SK-N-SH treated with all-trans-retinoic acid at 6 μM for 48 hours (cell line): Measurements from ENCODE around the gene STX3.

Experiments
- ATAC-seq: fragments of 200-7000 bp; cut with Tn5 transposase; 3 replicates; pipeline ENCODE4 v1.9.1; 2020; ENCODE audit warnings: mild to moderate bottlenecking, moderate library complexity
- ARNTL ChIP-seq: fragments of 450-650 bp; formaldehyde crosslinking; IDR thresholded peaks from 2 replicates; pipeline ENCODE4 v1.5.0; 2020; ENCODE audit warnings: low read depth, mild to moderate bottlenecking, moderate library complexity, borderline replicate concordance
- BACH2 ChIP-seq: fragments of 250-450 bp; sonication (Bioruptor Pico); IDR thresholded peaks from 2 replicates; pipeline ENCODE4 v1.9.0; 2021; ENCODE audit warnings: mild to moderate bottlenecking, borderline replicate concordance
- CSDC2 ChIP-seq: fragments of 250-450 bp; sonication (Bioruptor Pico); IDR thresholded peaks from 2 replicates; pipeline ENCODE4 v1.5.0; 2020; ENCODE audit warnings: mild to moderate bottlenecking, moderate library complexity
- ESRRG ChIP-seq: fragments of 250-450 bp; sonication (Bioruptor Pico); IDR thresholded peaks from 2 replicates; pipeline ENCODE4 v1.6.1; 2021; ENCODE audit warnings: mild to moderate bottlenecking
- GLIS3 ChIP-seq: fragments of 250-450 bp; sonication (Bioruptor Pico); IDR thresholded peaks from 2 replicates; pipeline ENCODE4 v1.5.0; 2020; ENCODE audit warnings: mild to moderate bottlenecking, moderate library complexity
- ISL1 ChIP-seq: fragments of 250-450 bp; sonication (Bioruptor Pico); IDR thresholded peaks from 2 replicates; pipeline ENCODE4 v2.1.2; 2022; ENCODE audit warnings: mild to moderate bottlenecking, moderate library complexity
- PPARA ChIP-seq: fragments of 250-450 bp; sonication (Bioruptor Pico); IDR thresholded peaks from 2 replicates; pipeline ENCODE4 v1.5.0; 2020; ENCODE audit warnings: mild to moderate bottlenecking, borderline replicate concordance
- RARB ChIP-seq: fragments of 250-450 bp; sonication (Bioruptor Pico); IDR thresholded peaks from 2 replicates; pipeline ENCODE4 v1.8.0; 2021; ENCODE audit warnings: mild to moderate bottlenecking, moderate library complexity
- TCF4 ChIP-seq: fragments of 250-450 bp; sonication (Bioruptor Pico); IDR thresholded peaks from 2 replicates; pipeline ENCODE4 v1.8.0; 2021; ENCODE audit warnings: mild to moderate bottlenecking, moderate library complexity, borderline replicate concordance
- TOX ChIP-seq: fragments of 250-450 bp; sonication (Bioruptor Pico); IDR thresholded peaks from 2 replicates; pipeline ENCODE4 v1.8.0; 2021; ENCODE audit warnings: mild to moderate bottlenecking, moderate library complexity, borderline replicate concordance
- ZC3H10 ChIP-seq: fragments of 250-450 bp; sonication (Bioruptor Pico); IDR thresholded peaks from 2 replicates; pipeline ENCODE4 v1.5.1; 2021; ENCODE audit warnings: mild to moderate bottlenecking, moderate library complexity
- ZFP3 ChIP-seq: fragments of 250-450 bp; sonication (Bioruptor Pico); IDR thresholded peaks from 2 replicates; pipeline ENCODE4 v1.5.0; 2020; ENCODE audit warnings: mild to moderate bottlenecking, moderate library complexity
- ZFP30 ChIP-seq: fragments of 450-650 bp; formaldehyde crosslinking; IDR thresholded peaks from 2 replicates; pipeline ENCODE4 v1.5.0; 2022; ENCODE audit warnings: mild to moderate bottlenecking, moderate library complexity
- ZNF565 ChIP-seq: fragments of 450-650 bp; formaldehyde crosslinking; conservative IDR thresholded peaks from 2 replicates; pipeline ENCODE4 v1.5.0; 2020; ENCODE audit warnings: low read depth, mild to moderate bottlenecking, moderate library complexity
- ZNF70 ChIP-seq: fragments of 450-650 bp; formaldehyde crosslinking; IDR thresholded peaks from 2 replicates; pipeline ENCODE4 v1.5.0; 2020; ENCODE audit warnings: mild to moderate bottlenecking, moderate library complexity
- TF ChIP-seq, protein P1 (sequence below): fragments of 250-450 bp; sonication (Bioruptor Pico); IDR thresholded peaks from 2 replicates; pipeline ENCODE4 v1.8.0; 2021; ENCODE audit warnings: low read depth, mild to moderate bottlenecking, moderate library complexity, borderline replicate concordance
- TF ChIP-seq, protein P2 (sequence below): fragments of 250-450 bp; sonication (Bioruptor Pico); IDR thresholded peaks from 2 replicates; pipeline ENCODE4 v1.5.0; 2020; ENCODE audit warnings: mild to moderate bottlenecking, moderate library complexity
- TF ChIP-seq, protein P3 (sequence below): fragments of 250-450 bp; sonication (Bioruptor Pico); IDR thresholded peaks from 2 replicates; pipeline ENCODE4 v1.5.1; 2020; ENCODE audit warnings: low read depth, mild to moderate bottlenecking, moderate library complexity
- TF ChIP-seq, protein P4 (sequence below): fragments of 250-450 bp; sonication (Bioruptor Pico); IDR thresholded peaks from 2 replicates; pipeline ENCODE4 v1.8.0; 2020; ENCODE audit warnings: mild to moderate bottlenecking, moderate library complexity, borderline replicate concordance

Gene STX3

DNA sequence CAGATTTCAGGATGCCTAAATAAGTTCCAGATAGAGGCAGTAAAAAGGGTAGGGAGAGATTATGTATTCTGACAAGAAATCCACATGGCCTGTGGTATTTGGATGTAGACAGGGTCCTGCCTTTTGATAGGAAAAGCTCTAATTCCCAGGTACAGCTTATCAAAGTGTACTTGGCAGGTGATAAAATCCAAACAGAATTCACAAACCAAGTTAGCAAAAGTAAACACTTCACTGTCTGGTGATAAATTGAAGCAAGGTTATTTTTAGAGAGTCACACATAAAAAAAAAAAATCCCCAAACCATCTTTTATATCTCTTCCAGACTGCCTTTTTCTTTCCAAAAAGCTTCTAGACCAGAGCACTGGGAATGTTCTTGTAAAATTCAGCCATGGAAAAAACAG lies 84.4 kb downstream of the STX3 start:
- no peak for TF ChIP-seq ZNF70 (CRISPR knock-in tag)
- no peak for TF ChIP-seq GLIS3 (CRISPR knock-in tag)
- TF ChIP-seq CSDC2 (CRISPR knock-in tag), result no peak
- no peak for TF ChIP-seq ISL1 (CRISPR knock-in tag)
- TF ChIP-seq, protein P1, sequence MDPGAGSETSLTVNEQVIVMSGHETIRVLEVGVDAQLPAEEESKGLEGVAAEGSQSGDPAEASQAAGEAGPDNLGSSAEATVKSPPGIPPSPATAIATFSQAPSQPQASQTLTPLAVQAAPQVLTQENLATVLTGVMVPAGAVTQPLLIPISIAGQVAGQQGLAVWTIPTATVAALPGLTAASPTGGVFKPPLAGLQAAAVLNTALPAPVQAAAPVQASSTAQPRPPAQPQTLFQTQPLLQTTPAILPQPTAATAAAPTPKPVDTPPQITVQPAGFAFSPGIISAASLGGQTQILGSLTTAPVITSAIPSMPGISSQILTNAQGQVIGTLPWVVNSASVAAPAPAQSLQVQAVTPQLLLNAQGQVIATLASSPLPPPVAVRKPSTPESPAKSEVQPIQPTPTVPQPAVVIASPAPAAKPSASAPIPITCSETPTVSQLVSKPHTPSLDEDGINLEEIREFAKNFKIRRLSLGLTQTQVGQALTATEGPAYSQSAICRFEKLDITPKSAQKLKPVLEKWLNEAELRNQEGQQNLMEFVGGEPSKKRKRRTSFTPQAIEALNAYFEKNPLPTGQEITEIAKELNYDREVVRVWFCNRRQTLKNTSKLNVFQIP (CRISPR knock-in tag), result no peak
- TF ChIP-seq, protein P2, sequence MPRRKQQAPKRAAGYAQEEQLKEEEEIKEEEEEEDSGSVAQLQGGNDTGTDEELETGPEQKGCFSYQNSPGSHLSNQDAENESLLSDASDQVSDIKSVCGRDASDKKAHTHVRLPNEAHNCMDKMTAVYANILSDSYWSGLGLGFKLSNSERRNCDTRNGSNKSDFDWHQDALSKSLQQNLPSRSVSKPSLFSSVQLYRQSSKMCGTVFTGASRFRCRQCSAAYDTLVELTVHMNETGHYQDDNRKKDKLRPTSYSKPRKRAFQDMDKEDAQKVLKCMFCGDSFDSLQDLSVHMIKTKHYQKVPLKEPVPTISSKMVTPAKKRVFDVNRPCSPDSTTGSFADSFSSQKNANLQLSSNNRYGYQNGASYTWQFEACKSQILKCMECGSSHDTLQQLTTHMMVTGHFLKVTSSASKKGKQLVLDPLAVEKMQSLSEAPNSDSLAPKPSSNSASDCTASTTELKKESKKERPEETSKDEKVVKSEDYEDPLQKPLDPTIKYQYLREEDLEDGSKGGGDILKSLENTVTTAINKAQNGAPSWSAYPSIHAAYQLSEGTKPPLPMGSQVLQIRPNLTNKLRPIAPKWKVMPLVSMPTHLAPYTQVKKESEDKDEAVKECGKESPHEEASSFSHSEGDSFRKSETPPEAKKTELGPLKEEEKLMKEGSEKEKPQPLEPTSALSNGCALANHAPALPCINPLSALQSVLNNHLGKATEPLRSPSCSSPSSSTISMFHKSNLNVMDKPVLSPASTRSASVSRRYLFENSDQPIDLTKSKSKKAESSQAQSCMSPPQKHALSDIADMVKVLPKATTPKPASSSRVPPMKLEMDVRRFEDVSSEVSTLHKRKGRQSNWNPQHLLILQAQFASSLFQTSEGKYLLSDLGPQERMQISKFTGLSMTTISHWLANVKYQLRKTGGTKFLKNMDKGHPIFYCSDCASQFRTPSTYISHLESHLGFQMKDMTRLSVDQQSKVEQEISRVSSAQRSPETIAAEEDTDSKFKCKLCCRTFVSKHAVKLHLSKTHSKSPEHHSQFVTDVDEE (CRISPR knock-in tag), result no peak
- TF ChIP-seq BACH2, result no peak
- TF ChIP-seq ZFP3 (CRISPR knock-in tag), result no peak
- no peak for TF ChIP-seq PPARA (CRISPR knock-in tag)
- no peak for TF ChIP-seq ZC3H10 (CRISPR knock-in tag)
- TF ChIP-seq, protein P3, sequence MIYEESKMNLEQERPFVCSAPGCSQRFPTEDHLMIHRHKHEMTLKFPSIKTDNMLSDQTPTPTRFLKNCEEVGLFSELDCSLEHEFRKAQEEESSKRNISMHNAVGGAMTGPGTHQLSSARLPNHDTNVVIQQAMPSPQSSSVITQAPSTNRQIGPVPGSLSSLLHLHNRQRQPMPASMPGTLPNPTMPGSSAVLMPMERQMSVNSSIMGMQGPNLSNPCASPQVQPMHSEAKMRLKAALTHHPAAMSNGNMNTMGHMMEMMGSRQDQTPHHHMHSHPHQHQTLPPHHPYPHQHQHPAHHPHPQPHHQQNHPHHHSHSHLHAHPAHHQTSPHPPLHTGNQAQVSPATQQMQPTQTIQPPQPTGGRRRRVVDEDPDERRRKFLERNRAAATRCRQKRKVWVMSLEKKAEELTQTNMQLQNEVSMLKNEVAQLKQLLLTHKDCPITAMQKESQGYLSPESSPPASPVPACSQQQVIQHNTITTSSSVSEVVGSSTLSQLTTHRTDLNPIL, result no peak
- TF ChIP-seq TCF4 (CRISPR knock-in tag), result no peak
- no peak for TF ChIP-seq ZNF565 (CRISPR knock-in tag)
- TF ChIP-seq ESRRG (CRISPR knock-in tag), result no peak
- TF ChIP-seq RARB (CRISPR knock-in tag), result no peak
- TF ChIP-seq, protein P4, sequence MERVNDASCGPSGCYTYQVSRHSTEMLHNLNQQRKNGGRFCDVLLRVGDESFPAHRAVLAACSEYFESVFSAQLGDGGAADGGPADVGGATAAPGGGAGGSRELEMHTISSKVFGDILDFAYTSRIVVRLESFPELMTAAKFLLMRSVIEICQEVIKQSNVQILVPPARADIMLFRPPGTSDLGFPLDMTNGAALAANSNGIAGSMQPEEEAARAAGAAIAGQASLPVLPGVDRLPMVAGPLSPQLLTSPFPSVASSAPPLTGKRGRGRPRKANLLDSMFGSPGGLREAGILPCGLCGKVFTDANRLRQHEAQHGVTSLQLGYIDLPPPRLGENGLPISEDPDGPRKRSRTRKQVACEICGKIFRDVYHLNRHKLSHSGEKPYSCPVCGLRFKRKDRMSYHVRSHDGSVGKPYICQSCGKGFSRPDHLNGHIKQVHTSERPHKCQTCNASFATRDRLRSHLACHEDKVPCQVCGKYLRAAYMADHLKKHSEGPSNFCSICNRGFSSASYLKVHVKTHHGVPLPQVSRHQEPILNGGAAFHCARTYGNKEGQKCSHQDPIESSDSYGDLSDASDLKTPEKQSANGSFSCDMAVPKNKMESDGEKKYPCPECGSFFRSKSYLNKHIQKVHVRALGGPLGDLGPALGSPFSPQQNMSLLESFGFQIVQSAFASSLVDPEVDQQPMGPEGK (CRISPR knock-in tag), result no peak
- no peak for ATAC-seq

DNA sequence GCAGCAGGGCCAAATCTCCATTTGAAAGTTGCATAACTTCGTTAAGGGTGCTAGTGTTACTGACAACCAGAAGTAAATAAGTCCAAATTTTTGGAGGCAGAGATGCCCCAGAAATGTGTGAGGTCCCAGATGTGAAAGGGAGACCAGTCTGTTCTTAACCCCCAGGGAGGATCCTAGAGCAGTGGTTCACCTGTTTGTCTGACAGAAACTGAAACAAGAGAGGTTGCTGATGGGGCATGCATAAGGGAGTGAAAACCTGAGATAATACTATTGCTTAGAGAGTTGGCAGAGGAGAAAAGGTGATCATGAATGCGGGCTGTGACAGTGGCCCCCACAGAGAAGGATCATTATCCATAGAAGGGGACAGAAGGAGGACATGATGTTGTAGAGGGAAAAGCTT lies 86.3 kb downstream of the STX3 start:
- TF ChIP-seq ARNTL (CRISPR knock-in tag) (no peak), TCF4 (CRISPR knock-in tag) (no peak), TOX (CRISPR knock-in tag) (no peak), ISL1 (CRISPR knock-in tag) (no peak), ZNF70 (CRISPR knock-in tag) (no peak)
- TF ChIP-seq, protein P1 (CRISPR knock-in tag), result no peak

DNA sequence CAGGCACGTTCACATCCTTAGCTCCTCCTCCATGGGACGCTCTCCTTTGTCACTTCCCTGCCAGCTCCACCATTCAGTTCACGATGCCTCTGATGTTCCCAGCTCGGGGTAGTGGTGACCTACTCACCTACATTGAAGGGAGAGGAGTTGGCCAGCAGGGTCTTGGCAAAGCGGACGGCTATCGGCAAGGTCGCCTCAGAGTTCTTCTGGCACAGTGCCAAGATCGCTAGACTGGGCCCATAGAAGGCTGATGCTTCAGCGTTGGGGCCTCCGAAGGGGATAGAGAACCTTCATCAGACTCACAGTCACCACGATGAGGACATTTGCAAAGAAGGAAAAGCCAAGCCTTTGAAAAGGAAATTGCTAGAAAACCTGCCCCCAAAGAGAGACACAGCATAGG lies 87.1 kb downstream of the STX3 start:
- ATAC-seq, result no peak
- TF ChIP-seq ZNF565 (CRISPR knock-in tag), result no peak
- TF ChIP-seq PPARA (CRISPR knock-in tag), result no peak
- TF ChIP-seq, protein P2 (CRISPR knock-in tag), result no peak
- TF ChIP-seq RARB (CRISPR knock-in tag), result no peak
- TF ChIP-seq ZFP3 (CRISPR knock-in tag), result no peak
- no peak for TF ChIP-seq ZFP30 (CRISPR knock-in tag)
- no peak for TF ChIP-seq ZNF70 (CRISPR knock-in tag)

More for the DNA sequence above, 86.3 kb downstream of the STX3 start:
- ATAC-seq, result no peak
